SK-N-SH treated with all-trans-retinoic acid at 6 μM for 48 hours (cell line): Measurements from ENCODE around the gene IFT43.

ENCODE experiments used
- ATAC-seq: fragments of 200-7000 bp; cut with Tn5 transposase; 3 replicates; pipeline ENCODE4 v1.9.1; 2020; ENCODE audit warnings: mild to moderate bottlenecking, moderate library complexity
- CREB5 ChIP-seq: fragments of 250-450 bp; sonication (Bioruptor Pico); IDR thresholded peaks from 2 replicates; pipeline ENCODE4 v1.5.1; 2020; ENCODE audit warnings: low read depth, mild to moderate bottlenecking, moderate library complexity
- CSRNP3 ChIP-seq: fragments of 250-450 bp; sonication (Bioruptor Pico); IDR thresholded peaks from 2 replicates; pipeline ENCODE4 v1.5.1; 2021; ENCODE audit warnings: mild to moderate bottlenecking, moderate library complexity
- ESRRG ChIP-seq: fragments of 250-450 bp; sonication (Bioruptor Pico); IDR thresholded peaks from 2 replicates; pipeline ENCODE4 v1.6.1; 2021; ENCODE audit warnings: mild to moderate bottlenecking
- GLIS3 ChIP-seq: fragments of 250-450 bp; sonication (Bioruptor Pico); IDR thresholded peaks from 2 replicates; pipeline ENCODE4 v1.5.0; 2020; ENCODE audit warnings: mild to moderate bottlenecking, moderate library complexity
- ISL1 ChIP-seq: fragments of 250-450 bp; sonication (Bioruptor Pico); IDR thresholded peaks from 2 replicates; pipeline ENCODE4 v2.1.2; 2022; ENCODE audit warnings: mild to moderate bottlenecking, moderate library complexity
- OSR1 ChIP-seq: fragments of 250-450 bp; sonication (Bioruptor Pico); IDR thresholded peaks from 2 replicates; pipeline ENCODE4 v1.8.0; 2022; ENCODE audit warnings: moderate library complexity, mild to moderate bottlenecking, inconsistent platforms
- PATZ1 ChIP-seq: fragments of 250-450 bp; sonication (Bioruptor Pico); IDR thresholded peaks from 2 replicates; pipeline ENCODE4 v1.8.0; 2020; ENCODE audit warnings: mild to moderate bottlenecking, moderate library complexity, borderline replicate concordance
- POU6F1 ChIP-seq: fragments of 250-450 bp; sonication (Bioruptor Pico); IDR thresholded peaks from 2 replicates; pipeline ENCODE4 v1.8.0; 2021; ENCODE audit warnings: low read depth, mild to moderate bottlenecking, moderate library complexity, borderline replicate concordance
- PPARA ChIP-seq: fragments of 250-450 bp; sonication (Bioruptor Pico); IDR thresholded peaks from 2 replicates; pipeline ENCODE4 v1.5.0; 2020; ENCODE audit warnings: mild to moderate bottlenecking, borderline replicate concordance
- RARB ChIP-seq: fragments of 250-450 bp; sonication (Bioruptor Pico); IDR thresholded peaks from 2 replicates; pipeline ENCODE4 v1.8.0; 2021; ENCODE audit warnings: mild to moderate bottlenecking, moderate library complexity
- SNAI2 ChIP-seq: fragments of 250-450 bp; sonication (Bioruptor Pico); IDR thresholded peaks from 2 replicates; pipeline ENCODE4 v1.5.0; 2020; ENCODE audit warnings: mild to moderate bottlenecking, moderate library complexity
- TCF4 ChIP-seq: fragments of 250-450 bp; sonication (Bioruptor Pico); IDR thresholded peaks from 2 replicates; pipeline ENCODE4 v1.8.0; 2021; ENCODE audit warnings: mild to moderate bottlenecking, moderate library complexity, borderline replicate concordance
- TOX ChIP-seq: fragments of 250-450 bp; sonication (Bioruptor Pico); IDR thresholded peaks from 2 replicates; pipeline ENCODE4 v1.8.0; 2021; ENCODE audit warnings: mild to moderate bottlenecking, moderate library complexity, borderline replicate concordance
- TSHZ2 ChIP-seq: fragments of 250-450 bp; sonication (Bioruptor Pico); IDR thresholded peaks from 2 replicates; pipeline ENCODE4 v1.5.0; 2020; ENCODE audit warnings: mild to moderate bottlenecking, moderate library complexity
- ZC3H10 ChIP-seq: fragments of 250-450 bp; sonication (Bioruptor Pico); IDR thresholded peaks from 2 replicates; pipeline ENCODE4 v1.5.1; 2021; ENCODE audit warnings: mild to moderate bottlenecking, moderate library complexity
- ZFP3 ChIP-seq: fragments of 250-450 bp; sonication (Bioruptor Pico); IDR thresholded peaks from 2 replicates; pipeline ENCODE4 v1.5.0; 2020; ENCODE audit warnings: mild to moderate bottlenecking, moderate library complexity
- ZFP30 ChIP-seq: fragments of 450-650 bp; formaldehyde crosslinking; IDR thresholded peaks from 2 replicates; pipeline ENCODE4 v1.5.0; 2022; ENCODE audit warnings: mild to moderate bottlenecking, moderate library complexity
- ZNF565 ChIP-seq: fragments of 450-650 bp; formaldehyde crosslinking; conservative IDR thresholded peaks from 2 replicates; pipeline ENCODE4 v1.5.0; 2020; ENCODE audit warnings: low read depth, mild to moderate bottlenecking, moderate library complexity
- ZNF70 ChIP-seq: fragments of 450-650 bp; formaldehyde crosslinking; IDR thresholded peaks from 2 replicates; pipeline ENCODE4 v1.5.0; 2020; ENCODE audit warnings: mild to moderate bottlenecking, moderate library complexity
- ZNF8 ChIP-seq: fragments of 450-650 bp; formaldehyde crosslinking; IDR thresholded peaks from 2 replicates; pipeline ENCODE4 v1.5.0; 2020; ENCODE audit warnings: mild to moderate bottlenecking, moderate library complexity

The IFT43 gene

GRCh38 chr14:76022991-76023390, 37.4 kb downstream of the IFT43 start:
- no peak for ATAC-seq
- TF ChIP-seq POU6F1 = no peak
- no peak for TF ChIP-seq ZFP3 (CRISPR knock-in tag)
- TF ChIP-seq ZFP30 (CRISPR knock-in tag) = no peak
- no peak for TF ChIP-seq ZC3H10 (CRISPR knock-in tag)
- TF ChIP-seq ZNF70 (CRISPR knock-in tag) = no peak
- TF ChIP-seq TSHZ2 (CRISPR knock-in tag) = no peak
- no peak for TF ChIP-seq TCF4 (CRISPR knock-in tag)
- TF ChIP-seq OSR1 (CRISPR knock-in tag) = no peak
- no peak for TF ChIP-seq CSRNP3 (CRISPR knock-in tag)
- TF ChIP-seq ISL1 (CRISPR knock-in tag) = no peak
- no peak for TF ChIP-seq PPARA (CRISPR knock-in tag)
- no peak for TF ChIP-seq CREB5 (CRISPR knock-in tag)
- TF ChIP-seq ZNF8 (CRISPR knock-in tag) = no peak
- no peak for TF ChIP-seq GLIS3 (CRISPR knock-in tag)
- TF ChIP-seq ZNF565 (CRISPR knock-in tag) = no peak
- TF ChIP-seq, all 23 proteins: peak for 0

DNA sequence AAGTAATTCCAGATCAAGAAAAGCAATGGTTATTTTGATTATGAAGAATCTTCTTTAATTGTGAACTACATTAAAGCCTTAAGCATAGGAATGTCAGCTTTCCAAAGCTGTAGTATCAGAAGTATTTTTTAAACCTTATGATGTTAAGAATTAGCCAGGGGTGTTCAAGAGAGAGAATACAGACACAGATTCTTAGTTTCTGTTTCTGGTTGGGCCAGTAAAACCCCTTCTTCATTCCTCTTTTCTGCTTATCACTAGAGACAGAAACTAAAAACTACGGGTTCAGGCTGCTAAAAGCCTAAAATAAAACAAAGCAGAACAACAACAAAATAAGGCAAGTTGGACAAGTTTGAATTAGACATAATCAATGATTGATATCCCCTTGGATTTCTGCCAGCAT, 38.2 kb downstream of the IFT43 start:
- TF ChIP-seq ZNF70 (CRISPR knock-in tag) (no peak), ZNF565 (CRISPR knock-in tag) (no peak), TSHZ2 (CRISPR knock-in tag) (no peak), CREB5 (CRISPR knock-in tag) (no peak), PATZ1 (CRISPR knock-in tag) (no peak), RARB (no peak), TOX (CRISPR knock-in tag) (no peak), ESRRG (CRISPR knock-in tag) (no peak), PPARA (CRISPR knock-in tag) (no peak), SNAI2 (CRISPR knock-in tag) (no peak), ISL1 (CRISPR knock-in tag) (no peak), CSRNP3 (CRISPR knock-in tag) (no peak)

More for the DNA sequence above, 38.2 kb downstream of the IFT43 start:
- no peak for ATAC-seq
